Superior temporal gyrus (tissue), 1 donor: ENCODE data around the gene RAPGEF1.
"Not testable (repeated sequence)": the region's sequence is repeated elsewhere in the genome, so short reads cannot be mapped to it uniquely, and the experiment has no call there.

ENCODE experiments used
- DNase-seq: peaks from one replicate; pipeline ENCODE4 v3.0.0-alpha.2; 2016; ENCODE audit errors: extremely low spot score

RAPGEF1 gene

DNA sequence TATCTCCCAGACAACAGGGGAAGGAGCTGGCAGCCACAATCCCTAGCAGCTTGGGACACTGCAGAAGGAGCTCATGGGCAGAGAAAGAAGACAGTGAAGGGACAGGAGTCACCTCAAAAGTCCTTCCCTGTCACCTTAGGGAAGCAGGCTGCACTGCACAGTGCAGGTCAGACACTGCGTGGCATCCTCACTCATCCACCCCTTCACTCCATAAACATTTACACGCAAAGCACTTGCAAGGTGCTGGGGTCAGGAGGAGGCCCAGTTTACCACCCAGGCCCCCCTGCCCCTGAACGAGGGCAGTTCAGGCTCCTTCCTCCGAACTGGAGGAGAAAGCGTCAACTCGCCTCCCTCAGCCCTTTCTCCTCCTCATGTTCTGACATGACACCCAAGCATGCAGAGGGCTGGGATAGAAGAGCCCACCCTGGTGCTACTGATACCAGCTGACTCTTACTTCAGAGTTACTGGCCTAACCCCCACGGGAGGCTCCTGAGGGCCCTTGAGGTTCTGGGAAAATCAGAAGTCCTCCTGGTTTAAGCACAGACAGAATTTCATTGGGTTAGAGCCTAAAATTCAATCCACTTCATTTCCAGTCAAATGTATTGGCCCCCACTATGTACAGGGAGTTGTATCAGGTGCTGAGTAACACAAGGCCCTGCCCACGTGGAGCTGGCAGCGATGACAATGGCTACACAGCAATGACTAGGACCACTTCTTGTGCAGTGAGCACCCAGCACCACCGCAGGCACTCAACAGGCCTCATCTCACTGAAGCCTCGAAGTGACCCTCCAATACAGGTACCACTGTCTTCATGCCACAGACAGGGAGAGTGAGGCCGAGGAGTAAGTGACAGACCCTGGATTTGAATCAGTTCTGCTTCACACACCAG, 70.4 kb downstream of the RAPGEF1 start:
- no peak for DNase-seq

DNA sequence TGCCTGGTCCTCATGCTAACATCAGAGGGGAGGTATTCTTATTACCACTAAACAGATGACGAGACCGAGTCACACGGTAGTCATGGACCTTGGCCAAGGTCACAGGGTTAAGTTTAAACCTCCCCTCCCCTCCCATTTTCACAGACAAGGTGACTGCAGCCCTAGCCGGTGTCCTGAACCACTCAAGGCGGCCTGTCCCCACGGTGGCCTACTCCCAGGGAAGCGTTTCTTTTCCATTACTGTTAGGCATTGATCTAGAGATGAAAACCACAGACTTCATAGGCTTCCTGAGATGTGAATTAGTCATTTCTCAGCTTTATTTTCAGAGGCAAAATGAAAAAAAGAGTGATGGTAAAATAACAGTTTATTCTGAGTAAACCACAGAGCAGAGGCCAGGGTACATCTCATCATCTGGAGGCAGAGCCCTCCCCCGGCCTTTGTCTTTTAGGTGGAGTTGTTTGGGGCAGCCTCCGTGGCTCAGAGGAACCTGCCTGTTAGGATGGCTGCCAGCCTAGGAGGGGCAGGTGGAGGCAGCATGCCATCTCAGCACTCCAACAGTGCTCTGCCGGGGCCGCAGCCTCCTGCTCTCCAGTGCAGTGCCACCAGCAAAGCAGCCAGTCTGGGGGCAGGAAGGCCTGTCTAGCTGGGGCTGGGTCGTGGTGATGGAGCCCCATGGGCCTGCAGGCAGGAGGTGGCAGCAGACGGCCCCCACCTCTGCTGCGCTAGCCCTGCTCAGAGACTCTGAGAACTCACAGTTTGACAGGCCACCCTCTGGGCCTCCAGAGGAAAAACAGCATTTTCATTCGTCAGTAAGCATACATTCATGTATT, 71.2 kb downstream of the RAPGEF1 start:
- no peak for DNase-seq

DNA sequence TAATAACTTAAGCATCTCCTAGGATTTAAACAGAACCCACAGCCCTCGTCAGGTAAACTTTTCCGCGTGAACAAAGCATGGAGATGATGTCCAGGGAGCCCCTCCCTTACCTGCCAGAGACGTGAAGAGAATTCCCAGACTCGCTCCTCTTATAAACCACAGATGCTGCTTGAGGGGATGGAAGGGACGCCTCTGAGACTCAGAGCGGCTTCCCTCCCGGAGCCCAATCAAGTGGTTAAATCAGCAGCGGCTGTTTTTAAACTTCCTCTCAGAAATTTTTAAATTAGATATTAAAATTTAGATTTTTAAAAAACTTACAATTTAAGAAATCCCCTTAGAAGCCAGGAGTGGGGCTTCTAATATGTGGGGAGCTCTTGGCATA, 71.8 kb downstream of the RAPGEF1 start:
- DNase-seq = no peak

DNA sequence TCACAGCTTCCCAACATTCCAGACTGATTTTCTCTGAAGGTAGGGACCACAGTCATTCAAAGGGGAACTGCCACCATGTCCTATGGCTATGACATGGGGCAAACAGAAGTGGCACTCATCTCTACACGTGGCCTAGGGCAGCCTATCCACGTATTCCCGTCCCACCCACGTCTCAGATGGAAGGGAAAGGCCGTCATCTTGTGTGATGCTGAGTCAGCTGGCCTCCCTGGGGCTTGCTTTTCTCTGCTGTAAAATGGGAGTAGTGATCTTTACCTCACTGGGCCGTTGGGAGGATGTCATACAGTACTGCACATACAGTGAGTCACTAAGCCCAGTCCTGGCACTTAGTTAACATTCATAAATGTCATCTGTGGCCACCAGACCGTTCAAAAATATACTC, 72.3 kb downstream of the RAPGEF1 start:
- DNase-seq = no peak

DNA sequence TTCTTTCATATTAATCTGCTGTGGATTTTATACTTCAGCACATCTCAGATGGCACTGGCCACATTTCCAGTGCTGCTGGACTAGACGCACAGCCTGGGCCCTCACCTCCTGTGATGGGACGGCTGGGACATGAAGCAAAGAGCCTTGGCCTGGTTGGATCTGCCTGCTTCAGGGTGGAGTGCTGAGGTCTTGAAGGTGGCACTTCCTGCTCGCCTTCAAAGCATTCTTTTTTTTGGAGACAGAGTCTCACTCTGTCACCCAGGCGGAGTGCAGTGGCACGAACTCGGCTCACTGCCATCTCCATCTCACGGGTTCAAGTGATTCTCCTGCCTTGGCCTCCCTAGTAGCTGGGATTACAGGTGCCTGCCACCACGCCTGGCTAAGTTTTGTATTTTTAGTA, 73.1 kb downstream of the RAPGEF1 start:
- DNase-seq = no peak

DNA sequence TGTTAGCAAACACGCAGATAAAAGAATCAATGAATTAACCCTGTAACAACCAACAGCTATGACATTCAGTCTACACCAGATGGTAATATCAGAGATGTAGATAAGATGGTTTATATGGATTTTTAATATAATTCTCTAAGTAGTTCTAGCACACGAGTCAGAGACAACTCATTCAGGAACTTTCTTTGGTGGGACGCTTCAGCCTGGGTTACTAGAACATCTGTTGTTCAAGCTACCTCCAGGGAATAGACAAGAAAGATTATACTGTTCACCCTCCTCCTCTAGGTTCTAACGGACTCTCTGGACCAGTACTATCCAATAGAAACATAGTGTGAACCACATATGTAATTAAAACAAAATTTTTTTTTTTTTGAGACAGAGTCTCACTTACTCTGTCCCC, 73.8 kb downstream of the RAPGEF1 start:
- no peak for DNase-seq

DNA sequence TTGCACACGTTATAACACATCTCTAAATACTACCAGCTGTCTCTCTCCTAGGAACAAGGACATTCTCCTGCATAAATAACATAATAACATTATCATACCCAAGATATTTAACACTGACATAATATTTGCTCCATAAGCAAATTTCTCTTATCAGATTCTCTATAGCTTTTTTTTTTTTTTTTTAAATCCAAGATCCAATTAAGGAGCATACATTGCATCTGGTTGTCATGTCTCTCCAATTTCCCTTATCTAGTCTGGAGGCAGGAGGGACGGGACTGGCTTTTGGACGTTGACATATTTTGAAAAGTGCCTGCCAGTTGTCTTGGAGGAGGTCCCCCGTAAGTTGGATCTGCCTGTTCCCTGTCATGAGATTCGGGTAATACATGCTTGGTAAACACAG, 76.6 kb downstream of the RAPGEF1 start:
- no peak for DNase-seq

DNA sequence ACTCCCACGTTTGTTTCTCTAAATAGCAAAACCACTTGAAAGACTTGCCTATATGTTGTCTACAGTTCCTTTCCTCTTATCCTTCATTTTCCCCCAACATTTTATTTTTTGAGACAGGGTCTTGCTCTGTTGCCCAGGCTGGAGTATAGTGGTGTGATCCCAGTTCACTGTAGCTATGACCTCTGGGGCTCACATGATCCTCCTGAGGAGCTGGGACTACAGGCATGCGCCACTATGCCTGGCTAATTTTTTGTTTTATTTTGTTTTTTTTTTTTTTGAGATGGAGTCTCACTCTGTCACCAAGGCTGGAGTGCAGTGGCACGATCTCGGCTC, 77.6 kb downstream of the RAPGEF1 start:
- not testable (repeated sequence) for DNase-seq

DNA sequence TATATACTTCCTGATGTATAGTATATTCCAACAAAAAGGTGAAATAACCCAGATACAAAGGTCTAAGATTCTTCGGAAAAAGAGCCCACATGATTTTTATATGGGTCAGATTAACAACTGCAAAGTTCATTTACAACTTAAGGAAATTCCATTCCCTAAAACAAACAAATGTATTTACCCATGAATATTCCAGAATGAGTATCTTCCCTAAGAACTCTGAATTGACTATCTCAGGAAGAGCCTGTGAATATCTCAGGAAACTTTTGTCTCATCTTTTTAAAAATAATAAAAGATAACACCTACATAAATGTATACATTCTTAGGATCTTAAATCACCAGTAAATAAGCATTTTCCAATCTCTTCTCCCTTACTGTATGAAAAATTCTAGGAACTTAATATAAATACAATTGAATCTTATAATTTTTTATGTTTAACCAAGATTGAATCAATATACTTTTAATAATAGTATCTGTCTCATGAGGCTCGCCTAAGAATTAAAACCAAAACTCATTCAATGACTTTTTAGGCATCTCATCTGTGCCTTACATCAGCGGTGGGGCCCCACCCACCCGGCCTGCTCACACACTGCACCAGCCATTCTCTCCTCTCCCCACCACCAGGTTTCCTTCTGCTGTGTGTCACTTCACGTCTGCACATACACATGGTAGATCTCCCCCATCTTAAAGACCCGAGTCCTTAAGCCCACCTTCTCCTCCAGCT, 78.1 kb downstream of the RAPGEF1 start:
- DNase-seq = no peak

DNA sequence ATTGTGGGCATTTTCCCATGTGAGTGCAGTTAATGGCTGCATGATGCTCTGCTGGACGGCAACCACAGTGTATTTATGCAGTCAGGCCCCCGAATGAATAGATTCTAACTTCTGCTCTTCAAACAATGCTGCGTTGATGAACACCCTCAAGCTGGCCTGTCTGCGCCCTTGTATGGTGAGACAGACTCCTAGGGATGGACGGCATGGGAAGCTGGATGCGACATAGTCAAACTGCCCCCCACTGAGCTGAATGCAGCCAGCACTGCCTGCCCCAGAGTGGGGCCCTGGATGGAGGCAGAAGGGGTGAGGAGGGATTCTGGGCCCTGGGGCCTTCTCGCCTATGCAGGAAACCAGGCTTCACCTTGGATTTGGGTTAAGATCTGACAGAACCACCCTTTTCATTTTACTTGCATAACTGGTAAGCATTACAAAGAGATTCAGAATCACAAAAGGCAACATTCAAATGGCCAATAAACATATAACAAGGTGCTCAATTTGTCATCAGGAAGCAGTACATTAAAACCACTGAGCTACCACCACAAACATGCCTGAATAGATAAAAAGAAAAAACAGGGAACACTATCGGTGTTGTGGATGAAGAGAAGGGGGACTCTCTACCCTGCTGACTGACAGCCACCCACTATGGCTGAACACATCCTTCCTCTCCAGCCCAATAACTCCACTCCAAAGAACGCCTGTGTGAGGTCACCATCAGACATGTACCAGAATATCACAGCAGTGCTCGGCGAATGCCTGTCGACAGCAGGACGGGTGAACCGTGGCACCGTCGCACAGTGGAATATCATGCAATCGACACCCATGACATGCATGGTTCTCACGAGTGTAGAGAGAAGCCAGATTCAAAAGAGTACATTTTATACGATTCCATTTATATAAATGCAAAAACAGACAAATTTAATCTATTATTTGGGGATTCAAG, 79.1 kb downstream of the RAPGEF1 start:
- DNase-seq = peak; percentile 69

DNA sequence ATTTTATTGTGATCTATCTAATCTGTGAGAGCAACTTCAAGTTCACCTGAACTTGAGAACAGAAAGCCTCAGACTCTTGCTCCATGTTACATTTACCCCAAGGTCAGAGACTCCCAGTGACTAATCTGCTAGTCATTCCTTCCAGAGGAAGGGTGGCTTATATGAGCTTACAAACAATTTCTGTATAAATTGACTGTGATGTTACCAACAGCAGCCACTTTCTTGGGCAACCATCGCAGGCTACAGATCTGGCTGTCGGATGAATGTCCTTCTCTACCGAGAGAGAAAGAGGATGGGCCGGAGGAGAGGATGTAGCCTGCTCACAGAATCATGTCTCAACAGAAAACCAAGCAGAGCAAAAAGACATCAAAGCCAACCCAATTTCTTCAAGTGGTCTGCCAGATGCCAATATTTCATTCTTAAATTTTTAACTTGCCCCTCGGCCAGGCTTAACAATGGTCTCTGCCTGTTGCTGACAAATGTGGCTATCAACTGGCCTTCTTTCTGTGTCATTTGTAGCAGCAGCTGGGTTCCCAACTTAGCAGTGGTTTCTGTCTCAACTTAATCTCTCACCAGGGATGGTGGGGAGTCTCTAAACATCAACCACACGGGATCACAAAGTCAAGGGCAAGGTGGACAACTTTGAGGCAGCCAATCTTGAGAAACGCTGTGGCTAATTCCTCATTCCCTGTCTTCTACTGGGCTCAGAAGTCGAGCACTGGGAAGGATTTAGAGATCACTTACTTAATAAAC, 81.3 kb downstream of the RAPGEF1 start:
- DNase-seq = no peak

DNA sequence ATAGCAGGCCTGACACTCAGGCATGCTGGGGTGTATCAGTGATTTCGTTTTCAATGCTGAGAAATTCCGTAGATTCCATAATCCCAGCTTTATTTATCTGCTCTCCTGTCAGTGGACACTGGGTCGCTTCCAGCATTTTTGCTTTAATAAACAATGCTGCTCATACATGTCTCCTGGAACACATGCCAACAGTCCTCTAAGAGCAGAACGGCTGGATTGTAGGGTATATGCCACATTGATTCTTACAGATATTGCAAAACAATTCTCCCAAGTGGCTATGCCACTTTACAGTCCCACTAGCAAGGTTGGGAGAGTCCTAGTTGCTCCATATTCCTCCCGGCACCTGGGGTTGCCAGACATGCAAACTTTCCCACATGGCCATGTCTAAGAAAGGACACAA, 81.9 kb downstream of the RAPGEF1 start:
- DNase-seq = no peak

DNA sequence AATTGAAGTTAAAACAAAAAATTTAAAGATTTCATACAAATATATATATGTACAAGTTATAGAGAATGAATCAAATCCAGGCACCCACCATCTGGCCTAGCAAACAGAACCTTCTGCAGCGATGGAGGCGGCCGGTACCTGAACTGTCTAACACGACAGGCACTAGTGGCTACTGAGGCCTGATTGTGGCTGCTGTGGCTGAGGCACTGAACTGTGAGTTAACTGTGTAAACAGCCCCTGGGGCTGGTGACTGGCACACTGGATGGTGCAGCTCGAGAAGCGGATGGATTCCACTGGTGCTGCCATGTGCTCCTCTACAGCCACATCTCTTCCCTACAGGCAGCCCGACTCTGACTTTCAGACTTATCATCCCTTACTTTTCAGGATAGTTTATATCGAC, 82.4 kb downstream of the RAPGEF1 start:
- no peak for DNase-seq

DNA sequence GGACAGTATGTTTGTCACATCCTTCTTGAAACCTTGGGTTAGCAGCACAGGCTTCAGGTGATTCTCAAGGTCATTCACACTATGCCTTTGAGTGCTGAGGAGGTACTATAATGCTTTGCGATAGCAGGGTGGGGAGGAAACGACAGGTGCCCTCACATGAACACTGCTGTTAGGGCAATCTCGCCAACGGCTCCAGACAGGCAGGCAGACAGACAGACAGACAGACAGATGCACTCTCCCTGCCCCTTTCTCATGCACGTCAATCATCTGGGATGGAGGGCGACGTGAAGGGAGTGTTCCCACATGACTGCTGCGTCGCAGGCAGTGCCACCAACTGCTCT, 82.9 kb downstream of the RAPGEF1 start:
- no peak for DNase-seq

DNA sequence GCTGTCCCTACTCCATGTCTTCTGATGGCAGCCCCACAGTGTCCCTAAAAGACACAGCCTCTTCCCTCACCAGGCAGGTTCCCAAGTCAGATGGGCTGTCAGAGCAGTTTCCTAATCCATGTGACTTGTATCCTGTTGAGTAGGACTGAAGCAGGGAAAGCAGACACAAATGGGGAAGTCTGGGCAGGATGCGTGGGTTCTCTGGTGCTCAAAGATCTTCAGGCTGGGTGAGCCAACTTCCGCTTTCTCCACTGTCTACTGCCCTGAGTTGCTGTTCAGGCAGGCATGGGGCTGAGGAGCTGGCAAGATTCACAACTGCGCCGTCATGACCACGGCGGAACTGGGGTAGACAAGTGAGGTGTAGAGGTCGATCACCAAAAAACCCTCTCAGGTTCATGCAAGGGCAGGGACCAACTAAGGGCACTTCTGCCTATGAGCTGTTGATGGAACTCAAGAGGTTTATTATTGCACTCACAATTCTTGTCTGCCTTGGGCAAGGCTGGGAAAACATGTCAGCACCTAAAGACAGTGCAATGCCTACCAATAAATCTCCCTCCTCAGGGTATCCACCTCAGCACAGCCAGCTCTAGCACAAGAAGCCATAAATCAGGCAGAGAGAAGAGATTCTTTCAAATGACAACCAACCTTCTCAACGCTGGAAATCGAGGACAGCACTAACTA, 83.4 kb downstream of the RAPGEF1 start:
- peak; percentile 54 for DNase-seq

DNA sequence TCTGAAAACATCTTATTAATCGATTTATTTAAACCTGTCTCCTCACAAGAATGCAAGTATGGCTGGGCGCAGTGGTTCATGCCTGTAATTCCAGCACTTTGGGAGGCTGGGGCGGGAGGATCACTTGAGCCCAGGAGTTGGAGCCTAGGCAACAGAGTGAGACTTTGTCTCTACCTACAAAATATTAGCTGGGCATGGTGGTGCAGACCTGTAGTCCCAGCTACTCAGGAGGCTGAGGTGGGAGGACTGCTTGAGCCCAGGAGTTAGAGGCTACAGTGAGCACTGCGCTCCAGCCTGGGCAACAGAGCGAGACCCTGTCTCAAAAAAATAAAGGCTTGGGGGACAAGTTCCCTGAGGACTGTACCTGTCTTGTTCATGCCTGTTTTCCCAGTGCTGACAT, 85.5 kb downstream of the RAPGEF1 start:
- not testable (repeated sequence) for DNase-seq

DNA sequence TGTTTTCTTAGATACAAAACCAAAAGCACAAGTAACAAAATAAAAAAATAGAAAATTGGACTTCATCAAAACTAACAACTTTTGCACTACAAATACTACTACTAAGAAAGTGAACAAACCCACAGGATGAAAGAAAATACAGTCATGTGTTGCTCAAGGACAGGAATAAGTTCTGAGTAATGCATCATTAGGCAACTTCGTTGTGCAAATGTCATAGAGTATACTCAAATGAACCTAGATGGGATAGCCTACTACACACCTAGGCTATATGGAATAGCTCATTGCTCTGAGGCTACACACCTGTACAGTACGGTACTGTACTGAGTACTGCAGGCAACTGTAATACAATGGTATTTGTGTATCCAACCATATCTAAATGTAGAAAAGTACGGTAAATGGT, 88.3 kb downstream of the RAPGEF1 start:
- no peak for DNase-seq

DNA sequence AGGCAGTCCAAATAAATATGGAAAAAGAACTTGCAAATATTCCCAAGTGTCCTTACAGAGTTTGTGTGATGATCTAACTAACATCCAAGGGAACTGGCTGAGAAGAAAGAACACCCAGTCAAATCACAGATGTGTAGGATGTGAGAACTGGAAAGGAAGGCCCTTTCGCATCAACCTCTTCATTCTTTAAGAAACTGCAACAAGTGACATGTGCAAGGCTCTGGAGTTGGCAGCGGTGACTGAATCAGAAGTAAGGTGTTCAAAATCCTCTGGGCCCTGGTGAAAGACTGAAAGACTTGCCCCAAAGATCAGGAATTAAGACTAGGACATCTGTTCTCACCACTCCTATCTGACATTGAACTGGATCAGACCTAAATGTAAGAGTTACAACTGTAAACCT, 88.7 kb downstream of the RAPGEF1 start:
- peak; percentile 57 for DNase-seq

DNA sequence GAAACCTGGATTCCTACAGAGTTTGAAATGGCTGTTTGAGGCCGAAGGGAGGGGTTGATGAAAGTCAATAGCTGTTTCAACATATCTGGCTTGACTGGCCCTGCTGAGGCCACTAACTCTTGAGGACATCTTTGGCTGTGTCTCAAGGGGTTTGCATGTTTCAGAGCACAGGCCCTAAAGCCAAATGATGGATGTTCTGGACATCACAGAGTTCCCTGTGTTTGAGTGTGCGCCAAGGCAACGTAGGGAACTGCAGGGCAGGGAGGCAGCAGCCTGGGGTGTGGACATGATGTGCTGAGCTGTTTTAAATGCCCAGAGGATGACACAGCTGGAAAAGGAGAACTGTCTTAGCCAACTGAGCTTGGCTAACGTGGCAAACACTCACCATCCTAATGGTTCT, 89.6 kb downstream of the RAPGEF1 start:
- DNase-seq = no peak

DNA sequence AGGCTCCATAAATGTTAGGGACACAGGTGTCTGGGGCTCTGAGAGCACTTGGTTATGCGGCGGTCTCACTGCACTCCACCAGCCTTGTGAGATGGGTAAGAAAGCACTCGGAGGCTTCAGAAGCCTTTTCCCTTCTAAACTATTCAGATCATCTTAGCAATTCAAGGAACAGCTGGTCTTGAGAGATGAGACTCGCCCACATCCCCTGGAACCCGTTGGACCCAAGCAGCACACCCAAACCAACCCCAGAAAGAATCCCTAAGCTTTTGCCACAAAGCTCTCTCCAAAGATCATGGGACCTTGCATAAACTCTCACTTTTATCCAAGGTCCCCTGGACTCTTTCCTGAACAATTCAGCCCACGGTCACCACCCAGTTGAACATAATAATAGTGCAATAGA, 90.2 kb downstream of the RAPGEF1 start:
- DNase-seq = no peak
